ENCODE results near the gene CERK.

- TF ChIP-seq YY1 (IDR thresholded peaks at IDR 0.05; ENCODE audit: insufficient read depth, insufficient read length) (no peak), ZNF274 (IDR thresholded peaks at IDR 0.05; ENCODE audit: low read depth, low read length) (no peak), SUZ12 (IDR thresholded peaks at IDR 0.05; ENCODE audit: extremely low read depth, insufficient read depth, insufficient read length) (no peak)
These were observed 8.6 kb upstream of the CERK start for GRCh38 chr22:46746620-46747019.
